ENCODE results near the gene TMEM176A.

DNA sequence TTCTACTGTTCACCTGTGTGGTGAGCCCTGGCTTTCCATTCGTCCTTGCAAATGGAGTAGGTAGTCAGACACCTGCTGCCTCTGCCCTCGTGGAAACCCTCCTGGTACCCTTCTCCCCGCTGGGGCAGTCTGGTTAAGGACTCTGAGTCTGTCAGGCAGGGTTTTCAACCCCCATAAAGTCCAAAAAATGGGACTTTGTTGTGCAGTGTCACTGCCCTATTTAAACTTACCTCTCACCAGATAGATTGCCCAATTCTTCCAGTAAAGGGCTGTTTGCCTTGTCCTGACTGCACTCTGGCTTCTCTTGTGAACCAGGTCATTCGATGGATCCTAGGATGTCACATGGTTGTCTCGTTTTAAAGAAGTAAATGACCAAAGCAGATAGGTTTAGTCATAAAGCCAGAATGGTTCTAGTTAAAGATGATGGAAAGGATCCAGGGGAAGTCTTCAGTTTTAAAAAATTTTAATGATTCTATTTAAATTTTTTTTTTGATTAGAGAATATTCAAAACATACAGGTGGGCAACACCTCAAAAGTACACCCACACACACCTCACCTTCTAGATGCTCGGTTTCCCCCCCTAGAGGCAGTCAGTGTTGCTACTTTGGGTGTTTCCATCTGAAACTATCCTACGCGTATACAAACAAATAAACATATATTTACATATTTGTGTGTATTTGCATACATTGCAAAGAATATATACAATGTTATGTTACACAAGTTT is 22.4 kb upstream of the TMEM176A start:
- TF ChIP-seq, protein P1, sequence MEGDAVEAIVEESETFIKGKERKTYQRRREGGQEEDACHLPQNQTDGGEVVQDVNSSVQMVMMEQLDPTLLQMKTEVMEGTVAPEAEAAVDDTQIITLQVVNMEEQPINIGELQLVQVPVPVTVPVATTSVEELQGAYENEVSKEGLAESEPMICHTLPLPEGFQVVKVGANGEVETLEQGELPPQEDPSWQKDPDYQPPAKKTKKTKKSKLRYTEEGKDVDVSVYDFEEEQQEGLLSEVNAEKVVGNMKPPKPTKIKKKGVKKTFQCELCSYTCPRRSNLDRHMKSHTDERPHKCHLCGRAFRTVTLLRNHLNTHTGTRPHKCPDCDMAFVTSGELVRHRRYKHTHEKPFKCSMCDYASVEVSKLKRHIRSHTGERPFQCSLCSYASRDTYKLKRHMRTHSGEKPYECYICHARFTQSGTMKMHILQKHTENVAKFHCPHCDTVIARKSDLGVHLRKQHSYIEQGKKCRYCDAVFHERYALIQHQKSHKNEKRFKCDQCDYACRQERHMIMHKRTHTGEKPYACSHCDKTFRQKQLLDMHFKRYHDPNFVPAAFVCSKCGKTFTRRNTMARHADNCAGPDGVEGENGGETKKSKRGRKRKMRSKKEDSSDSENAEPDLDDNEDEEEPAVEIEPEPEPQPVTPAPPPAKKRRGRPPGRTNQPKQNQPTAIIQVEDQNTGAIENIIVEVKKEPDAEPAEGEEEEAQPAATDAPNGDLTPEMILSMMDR (IDR thresholded peaks at IDR 0.05), result no peak
- TF ChIP-seq POLR2A (IDR thresholded peaks at IDR 0.05), result no peak
